Adrenal gland (tissue), 12 donors: ENCODE measurements around the gene MROH9. TPM values are rescaled to one million over a fixed set of nuclear protein-coding genes. Genes with fewer than 3 reads are reported as not detected.
A peak's percentile ranks its signal among the peaks of the same experiment; 100 is the strongest.
"Not testable (repeated sequence)": the region's sequence is repeated elsewhere in the genome, so short reads cannot be mapped to it uniquely, and the experiment has no call there.

ENCODE experiments used
- DNase-seq, 7 donors: peaks; one replicate each; pipeline ENCODE4 v3.0.0-alpha.2; 2019 to 2020
- H3K27ac ChIP-seq, 5 donors: fragments of 200-600 bp; sonication (generic) in 4 of 5; 1 replicate in 3 of 5; 2 replicates in 2 of 5; pipeline versions ENCODE4 v1.5.1 to v1.8.0; 2016 to 2020; ENCODE audit warnings: mild to moderate bottlenecking in 1 of 5
- H3K27me3 ChIP-seq: fragments of 200-600 bp; 2 replicates; pipeline ENCODE4 v1.8.0; 2021
- H3K36me3 ChIP-seq, 2 donors: fragments of 200-600 bp; replicated peaks in 1 of 2; 1 replicate in 1 of 2; 2 replicates in 1 of 2; pipeline versions ENCODE4 v1.5.1 to v1.8.0; 2018 to 2022
- H3K4me1 ChIP-seq, 2 donors: fragments of 200-600 bp; replicated peaks in 1 of 2; 1 replicate in 1 of 2; 2 replicates in 1 of 2; pipeline versions ENCODE4 v1.5.1 to v1.8.0; 2018 to 2021
- H3K4me3 ChIP-seq, 4 donors: fragments of 200-600 bp; sonication (generic) in 3 of 4; one replicate each; pipeline ENCODE4 v1.5.1; 2016 to 2018
- H3K9me3 ChIP-seq, 3 donors: fragments of 200-600 bp; sonication (generic) in 1 of 3; replicated peaks in 1 of 3; 1 replicate in 2 of 3; 2 replicates in 1 of 3; pipeline versions ENCODE4 v1.5.1 to v1.8.0; 2016 to 2021
- CTCF ChIP-seq, 6 experiments: fragments of 450-650 bp in 4 of 6; fragments of 200-600 bp in 2 of 6; sonication (generic) in 1 of 6; IDR thresholded peaks; 1 replicate in 5 of 6; 2 replicates in 1 of 6; pipeline versions ENCODE4 v1.5.1 to v1.8.0; 2016 to 2021; ENCODE audit warnings: antibody characterized with exemption in 6 of 6, mild to moderate bottlenecking in 2 of 6, moderate library complexity in 1 of 6
- POLR2A ChIP-seq, 2 donors: fragments of 450-650 bp; IDR thresholded peaks; one replicate each; pipeline ENCODE4 v1.6.1; 2017; ENCODE audit warnings: antibody characterized with exemption in 2 of 2, mild to moderate bottlenecking in 2 of 2, moderate library complexity in 1 of 2
- WGBS, 4 donors: extraction: QIAGEN DNeasy Blood & Tissue Kit in 2 of 4; methylation state at CpG; one replicate each; pipeline versions ENCODE4 v1.1.5 to v1.1.7; 2013 to 2017; 5-methylcytosine and 5-hydroxymethylcytosine counted together
- intact Hi-C, 2 donors: fragments of 100-400 bp; cut with DNase I; formaldehyde crosslinking; loops; one replicate each; pipeline versions ENCODE4 v1.14.1 to v1.15.0; 2022 to 2023
- polyA plus RNA-seq, 3 donors: library from polyadenylated mRNA; stranded (reverse); fragments of 200-250 nt in 2 of 3; fragments of 350-450 nt in 1 of 3; fragmentation: Illumina TruSeq in 1 of 3; extraction: RNeasy Lipid Tissue Mini Kit (QIAGEN cat#74804) in 1 of 3; gene quantifications; one replicate each; pipeline ENCODE4 v1.2.3, GENCODE V29; 2013 to 2014
- total RNA-seq, 9 donors: library from RNA; depleted of rRNA in 4 of 9; stranded (reverse); fragments of >200 nt in 4 of 9; fragments of 120-200 nt in 1 of 9; fragmentation: NEBNext Ultra II Directional in 1 of 9; extraction: Animal tissue kit (Norgen Biotek cat#: 25700) in 1 of 9; gene quantifications; one replicate each; pipeline versions ENCODE4 v1.1.0 to v1.2.4, GENCODE V29; 2013 to 2023
- donor health status: healthy with polysubstance abuse.
- donor health status: Bipolar disorder and iron deficiency.
- donor health status: DM: yes; HTN: yes; CAD: no.
- donor health status: DM: no; HTN: no; CAD: no.
- donor health status: DM: no; HTN: no; CAD: no.
- donor health status: DM: yes; HTN: yes; CAD: no.

MROH9 gene
- total and polyA plus RNA-seq, 12 donors = not detected

GRCh38 chr1:170910273-170910672, 25.1 kb upstream of the MROH9 start:
- Histone ChIP-seq H3K27ac (no peak overlapping the region), H3K9me3 (no peaks in the 10 kb centered on the region), H3K4me1 (no peaks in the 10 kb centered on the region), H3K36me3 (no peaks in the 10 kb centered on the region), H3K27me3 (no peaks in the 10 kb centered on the region), H3K4me3 (no peak overlapping the region)
- intact Hi-C loops = no loop called here
- DNase-seq = no peak
- TF ChIP-seq POLR2A (IDR thresholded peaks at IDR 0.05) (no peak), CTCF (IDR thresholded peaks at IDR 0.05) (no peak)

GRCh38 chr1:170917373-170917772, 18.0 kb upstream of the MROH9 start:
- 59 to 68% (median 62%) methylated on average over 3 of the region's 3 CpGs for WGBS, 4 donors
- Histone ChIP-seq H3K36me3 (no peaks in the 10 kb centered on the region), H3K4me1 (no peaks in the 10 kb centered on the region), H3K27ac (no peak overlapping the region), H3K4me3 (no peak overlapping the region), H3K9me3 (peaks cover 6 to 18% (median 16%) of the 10 kb centered on the region in 3 donors), H3K27me3 (no peaks in the 10 kb centered on the region)
- intact Hi-C loops = no loop called here
- no peak for TF ChIP-seq CTCF (IDR thresholded peaks at IDR 0.05)
- no peak for TF ChIP-seq POLR2A (IDR thresholded peaks at IDR 0.05)
- DNase-seq = no peak

- WGBS, 4 donors = 48 to 71% (median 54%) methylated on average over 1 of the region's 1 CpG
These were observed 10.7 kb upstream of the MROH9 start for GRCh38 chr1:170924656-170925055.

GRCh38 chr1:170927955-170928840, 7.1 kb upstream of the MROH9 start:
- no peaks in the 10 kb centered on the region for H3K4me1 ChIP-seq
- TF ChIP-seq POLR2A (IDR thresholded peaks at IDR 0.05) = no peak
- TF ChIP-seq CTCF (IDR thresholded peaks at IDR 0.05) = no peak
- H3K4me3 ChIP-seq = no peak overlapping the region
- no peaks in the 10 kb centered on the region for H3K36me3 ChIP-seq
- no peaks in the 10 kb centered on the region for H3K27me3 ChIP-seq
- no peak for DNase-seq
- peak overlapping the region in 1 of 5 donors; percentile 2 for H3K27ac ChIP-seq
- 69 to 76% (median 70%) methylated on average over 8 of the region's 8 CpGs for WGBS, 4 donors
- H3K9me3 ChIP-seq = no peaks in the 10 kb centered on the region
- intact Hi-C loops = no loop called here

More at GRCh38 chr1:170924656-170925055, 10.7 kb upstream of the MROH9 start:
- H3K27ac ChIP-seq, H3K4me3 ChIP-seq, H3K27me3 ChIP-seq, DNase-seq, intact Hi-C loops, H3K36me3 ChIP-seq, H3K4me1 ChIP-seq: not testable (repeated sequence)
- peaks cover 6 to 18% (median 16%) of the 10 kb centered on the region in 3 donors for H3K9me3 ChIP-seq

- intact Hi-C loops = no loop called here
- Histone ChIP-seq H3K9me3 (no peaks in the 10 kb centered on the region), H3K27me3 (no peaks in the 10 kb centered on the region), H3K4me1 (no peaks in the 10 kb centered on the region), H3K36me3 (no peaks in the 10 kb centered on the region), H3K27ac (peak overlapping the region in 1 of 5 donors; percentile 16), H3K4me3 (no peak overlapping the region)
- no peak for TF ChIP-seq POLR2A (IDR thresholded peaks at IDR 0.05)
- no peak for TF ChIP-seq CTCF (IDR thresholded peaks at IDR 0.05)
- WGBS, 4 donors = 35 to 48% (median 41%) methylated on average over 4 of the region's 4 CpGs
- DNase-seq = no peak
These were observed 5.9 kb upstream of the MROH9 start for GRCh38 chr1:170929412-170929834.
